ENCODE measurements around the gene PLEKHH1.

GRCh38 chr14:67595392-67595791 is 62.3 kb downstream of the PLEKHH1 start:
- TF ChIP-seq CTCF (IDR thresholded peaks at IDR 0.05) (no peak), POLR2A (IDR thresholded peaks at IDR 0.05) (no peak)
